G401 (cell line): ENCODE results near the gene VAMP4. TPM values are rescaled to one million over a fixed set of nuclear protein-coding genes. Genes with fewer than 3 reads are reported as not detected.

Experiments
- DNase-seq: peaks from one replicate; pipeline ENCODE4 v3.0.0-alpha.2; 2015; ENCODE audit warnings: low spot score
- in situ Hi-C: cut with HindIII; loops from 2 replicates; pipeline ENCODE4 v1.10.0; 2016; ENCODE audit warnings: low sequenced_read_pairs, mixed read lengths
- total RNA-seq: library from RNA; depleted of rRNA; stranded (reverse); fragments of >200 nt; shearing (Covaris generic); gene quantifications from 2 replicates; pipeline ENCODE4 v1.2.3, GENCODE V29; 2014; rRNA removed

VAMP4 gene
- total RNA-seq = 3.0 and 4.3 TPM in 2 replicates

- in situ Hi-C loops = no loop called here
- DNase-seq = peak; percentile 90
These were observed at the start of gene VAMP4 for GRCh38 chr1:171741872-171742576. VAMP4 (minus strand) TSS chr1:171742065; CDS start chr1:171738414, 3,651 bp downstream.

GRCh38 chr1:171790318-171790717 lies 48.5 kb upstream of the VAMP4 start:
- in situ Hi-C loops = no loop called here
- DNase-seq = no peak

- DNase-seq = no peak
- in situ Hi-C loops = no loop called here
These were observed 46.8 kb upstream of the VAMP4 start for GRCh38 chr1:171788696-171789095.

- in situ Hi-C loops = no loop called here
- DNase-seq = no peak
These were observed 46.0 kb upstream of the VAMP4 start for GRCh38 chr1:171787686-171788480.

- in situ Hi-C loops = no loop called here
- DNase-seq = no peak
These were observed 44.7 kb upstream of the VAMP4 start for GRCh38 chr1:171786534-171786933.

- DNase-seq = peak; percentile 43
- in situ Hi-C loops = no loop called here
These were observed 43.9 kb upstream of the VAMP4 start for GRCh38 chr1:171785766-171786165.

GRCh38 chr1:171784784-171785183 lies 42.9 kb upstream of the VAMP4 start:
- no peak for DNase-seq
- in situ Hi-C loops = no loop called here

- DNase-seq = no peak
These were observed 42.1 kb upstream of the VAMP4 start for GRCh38 chr1:171783816-171784530.

GRCh38 chr1:171781176-171781875 lies 39.5 kb upstream of the VAMP4 start, which contains the start of gene METTL13:
METTL13 (plus strand) TSS chr1:171781660; CDS start chr1:171781968, 308 bp downstream.
- DNase-seq = peak; percentile 99
- in situ Hi-C loops = no loop called here

More at GRCh38 chr1:171783816-171784530, 42.1 kb upstream of the VAMP4 start:
- in situ Hi-C loops = no loop called here

- in situ Hi-C loops = no loop called here
- no peak for DNase-seq
These were observed 38.8 kb upstream of the VAMP4 start for GRCh38 chr1:171780583-171781175.

GRCh38 chr1:171772312-171772711 lies 30.4 kb upstream of the VAMP4 start:
- in situ Hi-C loops = no loop called here

GRCh38 chr1:171769754-171770153 lies 27.9 kb upstream of the VAMP4 start:
- no peak for DNase-seq
- in situ Hi-C loops = no loop called here

More at GRCh38 chr1:171772312-171772711, 30.4 kb upstream of the VAMP4 start:
- no peak for DNase-seq

- DNase-seq = peak; percentile 71
- in situ Hi-C loops = no loop called here
These were observed 27.3 kb upstream of the VAMP4 start for GRCh38 chr1:171769171-171769570.

GRCh38 chr1:171763764-171764163 lies 21.9 kb upstream of the VAMP4 start:
- DNase-seq = no peak
- in situ Hi-C loops = no loop called here

GRCh38 chr1:171762143-171762563 lies 20.3 kb upstream of the VAMP4 start:
- in situ Hi-C loops = no loop called here
- no peak for DNase-seq

- no peak for DNase-seq
- in situ Hi-C loops = no loop called here
These were observed 16.1 kb upstream of the VAMP4 start for GRCh38 chr1:171758011-171758410.

- in situ Hi-C loops = no loop called here
- no peak for DNase-seq
These were observed 15.0 kb upstream of the VAMP4 start for GRCh38 chr1:171756856-171757255.

- in situ Hi-C loops = no loop called here
- no peak for DNase-seq
These were observed 13.1 kb upstream of the VAMP4 start for GRCh38 chr1:171754971-171755370.

- in situ Hi-C loops = no loop called here
- no peak for DNase-seq
These were observed 12.5 kb upstream of the VAMP4 start for GRCh38 chr1:171754353-171754705.
